Posterior cingulate gyrus (tissue), 11 donors: ENCODE data around the gene RNF144A.

ENCODE experiments used
- DNase-seq, 10 donors: peaks; one replicate each; pipeline versions ENCODE4 v3.0.0 to v3.0.0-alpha.2; 2020 to 2021; ENCODE audit warnings: mixed read lengths in 3 of 10
- intact Hi-C: fragments of 100-400 bp; cut with DNase I; formaldehyde crosslinking; loops from one replicate; pipeline ENCODE4 v1.15.1; 2023

RNF144A gene

GRCh38 chr2:6966446-6966940 is 49.3 kb downstream of the RNF144A start:
- intact Hi-C loops, result no loop called here

GRCh38 chr2:6967301-6967700 is 50.1 kb downstream of the RNF144A start:
- no peak for DNase-seq
- intact Hi-C loops, result no loop called here

More at GRCh38 chr2:6966446-6966940, 49.3 kb downstream of the RNF144A start:
- no peak for DNase-seq

DNA sequence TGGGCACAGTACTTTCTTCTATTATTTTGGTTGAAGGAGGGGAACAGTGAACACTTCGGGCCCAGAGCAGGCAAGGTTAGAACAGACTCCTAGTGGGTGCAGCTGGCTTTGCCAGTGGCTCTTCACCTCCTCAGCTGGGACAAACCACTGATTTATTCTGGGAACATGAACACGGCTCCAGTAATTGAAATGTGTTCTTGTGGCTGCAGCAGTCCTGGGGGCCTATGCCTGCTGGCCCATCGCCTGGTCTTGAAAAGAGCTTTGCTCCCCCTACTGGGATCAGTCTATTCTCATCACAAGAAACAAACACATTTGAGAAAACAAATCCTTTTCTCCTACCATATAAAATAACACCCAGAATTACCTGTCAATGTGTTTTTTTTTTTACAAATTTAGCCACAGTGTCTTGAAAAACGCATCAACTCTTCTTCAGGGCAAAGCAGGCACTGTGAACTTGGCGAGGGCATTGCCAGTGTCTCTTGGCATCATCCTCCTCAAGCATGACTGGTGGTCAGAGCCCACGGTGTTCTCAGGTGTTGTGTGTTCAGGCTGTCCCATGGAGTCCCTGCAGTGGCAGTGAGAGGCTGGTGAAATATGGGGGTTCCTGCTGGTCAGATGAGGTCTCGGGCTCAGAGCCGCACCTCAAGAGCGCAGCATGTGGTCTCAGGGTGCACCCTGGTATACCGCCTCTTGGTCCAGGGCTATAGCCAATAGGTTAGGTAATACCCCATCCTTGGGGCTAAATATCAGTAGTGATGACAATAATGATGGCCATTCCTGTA is 51.3 kb downstream of the RNF144A start:
- intact Hi-C loops, result no loop called here
- peak in 7 of 10 donors; percentile 40 to 94 (median 58) for DNase-seq

- DNase-seq, result no peak
- intact Hi-C loops, result no loop called here
These were observed 53.3 kb downstream of the RNF144A start for GRCh38 chr2:6970551-6970950.

DNA sequence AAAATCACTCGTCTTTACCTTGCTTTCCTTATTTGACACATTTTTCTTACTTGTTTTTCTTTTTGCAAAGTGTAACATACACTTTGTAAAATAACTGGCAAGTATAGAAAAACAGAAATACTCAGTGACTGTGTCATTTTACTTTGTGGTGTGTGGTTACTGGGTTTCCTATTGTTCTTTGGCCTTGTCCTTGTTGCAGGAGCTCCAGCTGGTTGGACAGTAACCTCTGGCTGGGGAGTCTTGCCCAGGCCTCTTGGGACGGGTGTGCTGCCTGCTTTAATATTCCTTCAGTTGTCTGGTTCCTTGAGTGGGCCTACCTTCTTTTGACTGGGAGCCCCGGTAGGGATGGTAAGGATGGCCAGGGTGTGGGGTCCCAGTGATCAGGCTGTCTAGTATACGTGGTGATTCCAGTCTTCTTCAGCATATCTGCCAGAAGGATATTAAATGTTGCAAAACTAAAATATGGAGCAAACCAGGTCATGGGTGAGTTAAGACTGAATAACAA is 53.8 kb downstream of the RNF144A start:
- DNase-seq, result no peak

DNA sequence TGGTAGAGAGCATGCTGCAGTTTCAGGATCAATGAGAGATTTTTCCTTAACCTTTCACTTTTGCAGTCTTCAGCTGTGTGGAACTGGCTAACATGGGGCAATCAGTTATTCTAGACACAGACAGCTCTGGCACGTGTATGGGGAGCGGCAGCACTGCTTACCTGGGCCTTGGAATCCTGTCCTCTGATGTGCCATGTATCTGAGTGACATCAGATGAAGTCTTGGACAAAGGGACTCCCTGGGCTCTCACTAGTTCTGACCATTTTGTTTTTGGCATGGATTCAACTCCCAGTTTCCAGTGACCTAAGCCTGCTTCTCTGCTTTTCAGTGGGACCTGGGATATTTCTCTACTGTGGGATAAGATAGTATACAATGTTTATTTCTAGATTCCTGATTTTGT is 54.3 kb downstream of the RNF144A start:
- DNase-seq, result no peak
- intact Hi-C loops, result no loop called here

More for the DNA sequence above, 53.8 kb downstream of the RNF144A start:
- intact Hi-C loops, result no loop called here

DNA sequence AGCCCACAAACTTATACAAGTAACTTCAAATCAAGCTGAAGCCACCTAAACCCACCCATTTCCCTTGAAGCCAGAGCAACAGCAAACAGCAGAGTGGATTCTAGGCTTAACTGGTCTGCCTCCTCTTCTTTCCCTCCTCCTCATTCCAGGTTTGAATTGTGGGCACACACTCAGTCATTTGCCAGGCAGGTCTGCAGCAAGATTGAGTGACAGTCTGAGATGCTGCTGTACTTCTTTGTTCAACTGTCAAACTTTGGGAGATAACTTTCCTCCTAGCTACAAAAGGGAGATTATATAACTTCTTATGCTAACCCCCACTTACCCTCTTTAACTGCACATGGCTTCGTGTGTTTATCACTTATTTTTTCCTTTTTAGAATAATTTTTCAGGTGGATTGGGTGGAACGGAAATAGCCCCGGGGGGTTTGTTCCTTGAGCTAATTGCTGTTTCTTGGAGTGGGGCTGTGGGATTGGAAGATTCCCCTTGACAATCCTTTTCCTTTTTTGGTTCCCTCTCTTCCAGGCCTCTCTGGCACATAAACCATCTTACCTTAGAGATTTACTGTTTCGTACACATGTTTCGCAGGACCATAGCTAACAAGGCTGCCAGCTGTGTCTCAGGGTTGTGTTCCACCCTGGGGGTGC is 55.0 kb downstream of the RNF144A start:
- DNase-seq, result no peak
- intact Hi-C loops, result no loop called here

GRCh38 chr2:6973895-6974545 is 56.8 kb downstream of the RNF144A start:
- intact Hi-C loops, result no loop called here
- no peak for DNase-seq

DNA sequence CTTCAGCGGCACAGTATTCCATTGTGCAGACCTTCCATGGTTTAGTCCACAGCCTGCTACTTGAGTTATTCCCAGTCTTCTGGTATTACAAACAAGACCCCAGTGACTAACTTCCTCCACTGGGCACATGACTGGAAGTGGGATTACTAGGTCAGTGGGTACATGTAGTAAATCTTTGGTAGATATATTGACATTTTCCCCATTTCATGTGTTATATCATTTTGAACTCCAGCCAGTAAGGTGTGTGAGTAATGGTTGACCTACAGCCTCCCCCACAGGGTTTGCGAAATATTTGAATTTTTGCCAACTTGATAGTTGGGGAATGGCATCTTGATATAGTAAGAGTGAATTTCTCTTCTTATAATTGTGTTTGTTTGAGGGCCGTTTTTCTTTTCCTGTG is 58.8 kb downstream of the RNF144A start:
- intact Hi-C loops, result no loop called here
- DNase-seq, result no peak

GRCh38 chr2:6977113-6977741 is 60.0 kb downstream of the RNF144A start:
- DNase-seq, result peak in 9 of 10 donors; percentile 40 to 92 (median 61)
- intact Hi-C loops, result no loop called here

DNA sequence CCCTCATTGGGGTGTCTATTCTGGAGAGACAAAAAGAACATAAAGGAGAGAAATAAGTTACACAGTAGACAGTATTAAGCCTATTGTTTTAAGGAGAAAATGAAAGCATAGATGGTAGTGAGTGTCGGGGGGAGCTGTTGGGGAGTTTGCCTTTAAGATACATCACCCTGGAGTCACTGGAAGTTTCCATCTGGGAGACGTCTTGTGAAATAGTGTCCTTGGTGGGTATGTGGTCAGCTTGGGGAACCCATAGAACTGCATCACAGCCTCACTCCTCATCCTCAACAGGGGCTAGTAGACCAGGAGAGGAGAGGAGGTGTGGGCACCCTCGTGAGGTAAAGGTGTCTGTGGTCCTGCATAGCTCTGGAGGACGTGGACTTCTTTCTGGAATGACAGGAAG is 60.6 kb downstream of the RNF144A start:
- no peak for DNase-seq
- intact Hi-C loops, result no loop called here

GRCh38 chr2:6978991-6979390 is 61.8 kb downstream of the RNF144A start:
- no peak for DNase-seq
- intact Hi-C loops, result no loop called here

GRCh38 chr2:6982449-6982848 is 65.2 kb downstream of the RNF144A start:
- intact Hi-C loops, result no loop called here
- DNase-seq, result no peak

GRCh38 chr2:6982934-6983589 is 65.8 kb downstream of the RNF144A start:
- DNase-seq, result no peak
- intact Hi-C loops, result no loop called here

GRCh38 chr2:6986301-6986911 is 69.2 kb downstream of the RNF144A start:
- intact Hi-C loops, result no loop called here
- peak in 1 of 10 donors; percentile 50 for DNase-seq

DNA sequence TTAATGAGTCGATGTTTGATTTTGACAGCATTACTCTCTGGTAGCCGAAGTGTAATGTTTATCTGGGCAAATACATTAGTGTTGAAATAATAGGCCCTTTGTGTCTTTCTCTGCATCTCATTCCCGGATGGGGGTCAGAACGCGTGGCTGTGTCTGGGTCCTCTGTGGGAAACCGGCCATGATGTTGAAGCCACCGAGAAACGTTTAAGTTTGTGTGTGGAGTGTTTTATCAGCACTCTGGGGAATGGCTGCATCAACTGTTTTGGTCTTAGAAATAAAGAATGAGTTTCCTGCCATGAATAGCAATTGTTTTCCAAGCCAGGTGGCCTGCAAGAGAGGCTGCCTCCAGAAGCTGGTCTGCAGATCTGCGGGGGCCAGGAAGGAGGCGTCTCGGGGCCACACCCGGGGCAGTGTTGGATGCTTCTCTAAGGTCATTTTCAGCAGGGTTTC is 69.7 kb downstream of the RNF144A start:
- intact Hi-C loops, result no loop called here
- DNase-seq, result peak in 3 of 10 donors; percentile 39 to 89 (median 56)

GRCh38 chr2:6990871-6991270 is 73.7 kb downstream of the RNF144A start:
- no peak for DNase-seq
- intact Hi-C loops, result no loop called here

DNA sequence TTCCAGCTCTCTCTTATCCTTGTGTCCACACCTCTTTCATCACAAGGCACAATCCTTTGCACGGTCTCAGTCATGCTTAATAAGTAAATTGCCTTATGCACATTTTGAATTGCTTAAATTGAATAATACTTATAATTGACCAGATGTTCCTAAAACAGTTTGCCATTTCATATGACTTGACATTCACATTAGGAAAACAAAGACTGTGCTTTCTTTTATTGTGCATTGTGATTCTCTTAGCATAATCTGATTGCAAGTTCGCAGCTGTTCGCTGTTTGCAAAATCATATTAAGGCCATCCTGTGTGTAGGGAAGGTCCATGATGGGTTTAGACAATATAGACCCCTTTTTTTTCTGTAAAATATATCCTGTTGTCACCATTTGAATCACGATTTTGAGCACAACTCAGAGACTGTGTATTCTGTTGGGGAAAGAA is 75.6 kb downstream of the RNF144A start:
- intact Hi-C loops, result no loop called here
- DNase-seq, result no peak

DNA sequence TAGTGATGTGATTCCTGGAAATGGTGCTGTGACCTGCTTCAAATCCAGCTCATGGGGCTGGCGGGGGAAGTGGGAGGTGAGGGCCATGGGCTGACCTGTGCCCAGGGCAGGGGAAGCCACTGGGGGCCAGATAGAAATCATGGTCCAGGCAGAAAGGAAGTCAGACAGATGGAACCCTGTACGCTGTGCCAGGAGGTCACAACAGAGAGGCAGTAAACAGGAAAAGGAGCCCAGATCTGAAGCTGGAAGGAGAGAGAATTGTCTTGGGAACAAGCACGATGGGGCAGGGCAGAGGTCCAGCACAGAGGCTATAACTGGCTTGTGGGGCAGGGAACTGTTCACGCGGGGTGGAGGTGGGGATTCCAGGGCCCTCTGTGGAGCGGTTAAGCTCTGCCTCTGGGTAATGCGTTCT is 76.0 kb downstream of the RNF144A start:
- peak in 9 of 10 donors; percentile 53 to 91 (median 75) for DNase-seq
- intact Hi-C loops, result no loop called here

- intact Hi-C loops, result no loop called here
- DNase-seq, result no peak
These were observed 76.7 kb downstream of the RNF144A start for GRCh38 chr2:6993936-6994335.
